ENCODE data around the gene XBP1. TPM values are rescaled to one million over a fixed set of nuclear protein-coding genes. Genes with fewer than 3 reads are reported as not detected.

Gene XBP1
- total and polyA plus RNA-seq, 2 of the 13 experiments (the other 11 are each of a cell fraction or from before 2014, with no cell fraction given) = 416 to 427 TPM

DNA sequence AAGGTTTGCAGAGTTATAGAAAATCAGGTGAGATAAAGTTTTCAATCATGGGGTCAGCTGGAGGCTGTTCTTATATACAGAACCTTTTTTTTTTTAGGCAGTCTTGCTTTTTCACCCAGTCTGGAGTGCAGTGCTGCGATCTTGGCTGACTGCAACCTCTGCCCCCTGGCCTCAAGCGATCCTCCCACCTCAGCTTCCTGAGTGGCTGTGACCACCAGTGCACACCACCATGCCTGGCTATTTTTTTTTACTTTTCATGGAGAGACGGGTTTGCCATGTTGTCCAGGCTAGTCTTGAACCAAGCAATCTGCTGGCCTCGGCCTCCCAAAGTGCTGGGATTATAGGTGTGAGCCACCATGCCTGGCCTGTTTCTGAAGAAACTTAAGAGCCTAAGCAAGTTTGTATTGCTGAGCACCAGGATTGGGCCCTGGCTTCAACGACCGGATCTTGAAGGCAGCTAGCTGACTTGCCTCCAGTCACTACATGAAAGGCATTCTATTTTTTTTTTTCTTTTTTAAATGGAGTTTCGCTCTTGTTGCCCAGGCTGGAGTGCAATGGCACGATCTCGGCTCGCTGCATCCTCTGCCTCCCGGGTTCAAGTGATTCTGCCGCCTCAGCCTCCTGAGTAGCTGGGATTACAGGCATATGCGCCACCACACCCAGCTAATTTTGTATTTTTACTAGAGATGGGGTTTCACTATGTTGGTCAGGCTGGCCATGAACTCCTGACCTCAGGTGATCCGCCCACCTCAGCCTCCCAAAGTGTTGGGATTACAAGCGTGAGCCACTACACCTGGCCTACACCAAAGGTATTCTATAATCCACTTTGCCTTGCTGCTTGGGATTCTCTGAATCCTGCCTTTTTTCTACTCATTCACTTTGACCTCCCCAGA lies 7.6 kb downstream of the XBP1 start (continued):
- TF ChIP-seq, protein P1, sequence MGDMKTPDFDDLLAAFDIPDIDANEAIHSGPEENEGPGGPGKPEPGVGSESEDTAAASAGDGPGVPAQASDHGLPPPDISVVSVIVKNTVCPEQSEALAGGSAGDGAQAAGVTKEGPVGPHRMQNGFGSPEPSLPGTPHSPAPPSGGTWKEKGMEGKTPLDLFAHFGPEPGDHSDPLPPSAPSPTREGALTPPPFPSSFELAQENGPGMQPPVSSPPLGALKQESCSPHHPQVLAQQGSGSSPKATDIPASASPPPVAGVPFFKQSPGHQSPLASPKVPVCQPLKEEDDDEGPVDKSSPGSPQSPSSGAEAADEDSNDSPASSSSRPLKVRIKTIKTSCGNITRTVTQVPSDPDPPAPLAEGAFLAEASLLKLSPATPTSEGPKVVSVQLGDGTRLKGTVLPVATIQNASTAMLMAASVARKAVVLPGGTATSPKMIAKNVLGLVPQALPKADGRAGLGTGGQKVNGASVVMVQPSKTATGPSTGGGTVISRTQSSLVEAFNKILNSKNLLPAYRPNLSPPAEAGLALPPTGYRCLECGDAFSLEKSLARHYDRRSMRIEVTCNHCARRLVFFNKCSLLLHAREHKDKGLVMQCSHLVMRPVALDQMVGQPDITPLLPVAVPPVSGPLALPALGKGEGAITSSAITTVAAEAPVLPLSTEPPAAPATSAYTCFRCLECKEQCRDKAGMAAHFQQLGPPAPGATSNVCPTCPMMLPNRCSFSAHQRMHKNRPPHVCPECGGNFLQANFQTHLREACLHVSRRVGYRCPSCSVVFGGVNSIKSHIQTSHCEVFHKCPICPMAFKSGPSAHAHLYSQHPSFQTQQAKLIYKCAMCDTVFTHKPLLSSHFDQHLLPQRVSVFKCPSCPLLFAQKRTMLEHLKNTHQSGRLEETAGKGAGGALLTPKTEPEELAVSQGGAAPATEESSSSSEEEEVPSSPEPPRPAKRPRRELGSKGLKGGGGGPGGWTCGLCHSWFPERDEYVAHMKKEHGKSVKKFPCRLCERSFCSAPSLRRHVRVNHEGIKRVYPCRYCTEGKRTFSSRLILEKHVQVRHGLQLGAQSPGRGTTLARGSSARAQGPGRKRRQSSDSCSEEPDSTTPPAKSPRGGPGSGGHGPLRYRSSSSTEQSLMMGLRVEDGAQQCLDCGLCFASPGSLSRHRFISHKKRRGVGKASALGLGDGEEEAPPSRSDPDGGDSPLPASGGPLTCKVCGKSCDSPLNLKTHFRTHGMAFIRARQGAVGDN (CRISPR knock-in tag; IDR thresholded peaks at IDR 0.05) = peak; percentile 52; the same call in 1 of the 2 replicates
- TF ChIP-seq NFYC (CRISPR knock-in tag; IDR thresholded peaks at IDR 0.05) (no peak), ZFY (CRISPR knock-in tag; IDR thresholded peaks at IDR 0.05) (peak; percentile 31; the same call in 1 of the 2 replicates), GMEB2 (CRISPR knock-in tag; IDR thresholded peaks at IDR 0.05; ENCODE audit: low read depth) (no peak), KDM3A (CRISPR knock-in tag; IDR thresholded peaks at IDR 0.05; ENCODE audit: low read depth) (no peak), SIN3B (IDR thresholded peaks at IDR 0.05; ENCODE audit: low read length) (no peak), ESRRA (CRISPR knock-in tag; IDR thresholded peaks at IDR 0.05; ENCODE audit: low read depth) (no peak), ZNF180 (CRISPR knock-in tag; IDR thresholded peaks at IDR 0.05; ENCODE audit: borderline replicate concordance, low read depth) (no peak), ZSCAN9 (CRISPR knock-in tag; IDR thresholded peaks at IDR 0.05; ENCODE audit: borderline replicate concordance) (no peak), JUN (CRISPR knock-in tag; IDR thresholded peaks at IDR 0.05) (no peak), RAD21 (CRISPR knock-in tag; IDR thresholded peaks at IDR 0.05) (peak; percentile 55), POGZ (CRISPR knock-in tag; IDR thresholded peaks at IDR 0.05) (no peak), SP5 (CRISPR knock-in tag; IDR thresholded peaks at IDR 0.05; ENCODE audit: borderline replicate concordance, low read depth) (peak; percentile 50; the same call in 1 of the 2 replicates), NCOA5 (CRISPR knock-in tag; IDR thresholded peaks at IDR 0.05) (no peak), IKZF4 (CRISPR knock-in tag; IDR thresholded peaks at IDR 0.05; ENCODE audit: borderline replicate concordance, low read depth, not compliant biosample characterization) (no peak), ZSCAN25 (CRISPR knock-in tag; IDR thresholded peaks at IDR 0.05) (0 out of 2 replicates have a peak, but pooled peaks have one; percentile 9), ZNF335 (CRISPR knock-in tag; IDR thresholded peaks at IDR 0.05) (no peak), ATAD3A (CRISPR knock-in tag; IDR thresholded peaks at IDR 0.05) (no peak), ZNF331 (CRISPR knock-in tag; IDR thresholded peaks at IDR 0.05) (0 out of 2 replicates have a peak, but pooled peaks have one; percentile 28), ISX (CRISPR knock-in tag; conservative IDR thresholded peaks at IDR 0.05) (no peak), ZNF652 (CRISPR knock-in tag; IDR thresholded peaks at IDR 0.05; ENCODE audit: borderline replicate concordance, low read depth) (no peak)
- TF ChIP-seq, protein P2, sequence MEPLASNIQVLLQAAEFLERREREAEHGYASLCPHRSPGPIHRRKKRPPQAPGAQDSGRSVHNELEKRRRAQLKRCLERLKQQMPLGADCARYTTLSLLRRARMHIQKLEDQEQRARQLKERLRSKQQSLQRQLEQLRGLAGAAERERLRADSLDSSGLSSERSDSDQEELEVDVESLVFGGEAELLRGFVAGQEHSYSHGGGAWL (CRISPR knock-in tag; IDR thresholded peaks at IDR 0.05) = no peak
- TF ChIP-seq, protein P3, sequence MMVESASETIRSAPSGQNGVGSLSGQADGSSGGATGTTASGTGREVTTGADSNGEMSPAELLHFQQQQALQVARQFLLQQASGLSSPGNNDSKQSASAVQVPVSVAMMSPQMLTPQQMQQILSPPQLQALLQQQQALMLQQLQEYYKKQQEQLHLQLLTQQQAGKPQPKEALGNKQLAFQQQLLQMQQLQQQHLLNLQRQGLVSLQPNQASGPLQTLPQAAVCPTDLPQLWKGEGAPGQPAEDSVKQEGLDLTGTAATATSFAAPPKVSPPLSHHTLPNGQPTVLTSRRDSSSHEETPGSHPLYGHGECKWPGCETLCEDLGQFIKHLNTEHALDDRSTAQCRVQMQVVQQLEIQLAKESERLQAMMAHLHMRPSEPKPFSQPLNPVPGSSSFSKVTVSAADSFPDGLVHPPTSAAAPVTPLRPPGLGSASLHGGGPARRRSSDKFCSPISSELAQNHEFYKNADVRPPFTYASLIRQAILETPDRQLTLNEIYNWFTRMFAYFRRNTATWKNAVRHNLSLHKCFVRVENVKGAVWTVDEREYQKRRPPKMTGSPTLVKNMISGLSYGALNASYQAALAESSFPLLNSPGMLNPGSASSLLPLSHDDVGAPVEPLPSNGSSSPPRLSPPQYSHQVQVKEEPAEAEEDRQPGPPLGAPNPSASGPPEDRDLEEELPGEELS (CRISPR knock-in tag; IDR thresholded peaks at IDR 0.05) = peak; percentile 10; the same call in 1 of the 2 replicates

All from HepG2 (cell line).